Stimulated activated CD8-positive, alpha-beta memory T cell treated with anti-CD3 and anti-CD28 coated beads, Interleukin-15, amount 100 ng/mL, for 1 hour (primary cell): ENCODE results near the gene MFSD2B.
"Not testable (repeated sequence)": the region's sequence is repeated elsewhere in the genome, so short reads cannot be mapped to it uniquely, and the experiment has no call there.

Experiments used
- DNase-seq: peaks from one replicate; pipeline ENCODE4 v3.0.0-alpha.2; 2020; ENCODE audit warnings: low read depth

The MFSD2B gene

GRCh38 chr2:24019729-24020128 lies 9.8 kb downstream of the MFSD2B start:
- no peak for DNase-seq

GRCh38 chr2:24020244-24020643 lies 10.4 kb downstream of the MFSD2B start:
- DNase-seq, result no peak

DNA sequence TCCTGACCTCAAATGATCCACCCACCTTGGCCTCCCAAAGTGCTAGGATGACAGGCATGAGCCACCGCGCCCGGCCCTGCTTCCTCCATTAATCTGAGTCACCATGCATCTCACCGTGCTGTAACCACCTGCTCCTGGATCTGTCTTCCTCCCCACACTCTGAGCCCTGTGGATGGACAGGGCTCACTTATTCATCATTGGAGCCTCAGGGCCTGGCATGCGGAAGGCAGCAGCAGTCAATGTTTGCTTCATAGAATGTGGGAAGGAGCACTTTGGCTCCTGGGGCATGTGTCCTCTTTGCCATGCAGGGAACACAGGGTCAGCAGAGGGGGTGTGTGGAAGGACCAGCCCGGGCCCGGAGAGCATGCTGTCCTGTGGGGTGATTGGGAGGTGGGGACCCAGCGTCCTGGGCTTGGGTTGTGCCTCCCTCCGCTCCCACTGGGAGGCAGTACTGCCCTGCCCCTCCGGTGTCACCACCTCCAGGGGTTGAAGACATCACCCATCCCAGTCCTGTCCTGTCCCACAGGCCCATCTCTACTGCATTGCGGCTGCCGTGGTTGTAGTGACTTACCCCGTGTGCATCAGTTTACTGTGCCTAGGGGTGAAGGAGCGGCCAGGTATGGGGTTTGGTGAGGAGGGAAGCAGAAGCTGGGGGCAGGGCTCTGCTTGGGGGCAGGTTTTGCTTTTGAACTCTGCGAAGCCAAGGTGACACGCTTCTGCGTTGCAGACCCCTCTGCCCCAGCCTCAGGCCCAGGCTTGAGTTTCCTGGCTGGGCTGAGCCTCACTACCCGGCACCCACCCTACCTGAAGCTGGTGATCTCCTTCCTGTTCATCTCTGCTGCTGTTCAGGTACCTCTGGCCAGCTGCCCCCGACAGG lies 11.5 kb downstream of the MFSD2B start:
- no peak for DNase-seq

DNA sequence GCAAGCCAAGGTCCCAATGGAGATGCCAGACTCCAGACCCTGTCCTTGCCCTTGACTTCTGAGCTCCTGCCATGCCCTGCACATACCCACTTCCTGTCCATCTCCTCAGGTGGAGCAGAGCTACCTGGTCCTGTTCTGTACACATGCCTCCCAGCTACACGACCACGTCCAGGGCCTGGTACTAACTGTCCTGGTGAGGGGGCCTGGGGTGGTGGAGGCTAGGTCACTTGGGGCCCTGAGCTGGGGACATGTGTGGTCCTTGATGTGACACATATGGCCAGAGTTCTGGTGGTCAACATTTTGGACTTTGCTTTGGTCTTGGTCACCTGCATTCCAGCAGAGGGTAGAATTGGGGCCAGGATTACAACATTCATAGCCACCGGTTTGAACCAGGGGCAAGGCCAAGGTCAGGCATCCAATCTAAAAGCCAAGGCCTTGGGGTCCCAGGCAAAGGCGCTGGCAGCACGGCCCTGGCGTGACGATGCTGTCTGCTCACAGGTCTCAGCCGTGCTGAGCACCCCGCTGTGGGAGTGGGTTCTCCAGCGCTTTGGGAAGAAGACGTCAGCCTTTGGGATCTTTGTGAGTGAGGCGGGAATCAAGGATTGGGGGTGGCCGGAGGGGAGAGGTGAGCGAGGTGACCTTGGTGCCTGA lies 12.6 kb downstream of the MFSD2B start:
- DNase-seq, result no peak

GRCh38 chr2:24022975-24023575 lies 13.2 kb downstream of the MFSD2B start:
- DNase-seq, result no peak

DNA sequence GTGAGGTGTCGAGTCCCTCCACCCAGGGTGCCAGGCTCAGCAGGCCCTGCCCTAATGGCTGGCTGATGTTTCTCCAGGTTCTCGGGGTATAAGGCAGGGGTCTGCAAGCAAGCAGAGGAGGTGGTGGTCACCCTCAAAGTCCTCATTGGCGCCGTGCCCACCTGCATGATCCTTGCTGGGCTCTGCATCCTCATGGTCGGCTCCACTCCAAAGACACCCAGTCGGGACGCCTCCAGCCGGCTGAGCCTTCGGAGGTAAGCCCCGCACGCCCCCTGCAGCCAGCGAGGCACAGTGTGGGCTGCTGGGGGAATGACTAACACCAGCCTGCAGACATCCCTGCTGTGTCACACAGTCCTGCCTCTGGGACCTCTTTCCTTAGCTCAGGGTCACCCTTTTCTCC lies 14.1 kb downstream of the MFSD2B start:
- DNase-seq, result no peak

GRCh38 chr2:24024996-24025663 lies 15.2 kb downstream of the MFSD2B start:
- no peak for DNase-seq

GRCh38 chr2:24026233-24026632 lies 16.3 kb downstream of the MFSD2B start:
- no peak for DNase-seq

GRCh38 chr2:24038786-24039499 lies 29.1 kb downstream of the MFSD2B start:
- DNase-seq, result no peak

DNA sequence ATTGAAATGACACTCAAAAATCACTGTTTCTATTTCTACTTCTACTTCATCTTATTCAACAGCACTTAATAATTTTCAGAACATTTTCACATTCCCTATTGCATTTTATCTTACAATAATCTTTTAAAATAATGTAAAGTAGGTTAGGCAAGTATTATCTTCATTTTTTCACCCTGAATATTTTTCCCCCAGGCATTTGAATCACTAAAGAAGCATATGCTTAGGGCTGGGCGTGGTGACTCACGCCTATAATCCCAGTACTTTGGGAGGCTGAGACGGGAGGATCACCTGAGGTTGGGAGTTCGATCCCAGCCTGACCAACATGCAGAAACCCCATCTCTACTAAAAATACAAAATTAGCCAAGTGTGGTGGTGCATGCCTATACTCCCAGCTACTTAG lies 30.6 kb downstream of the MFSD2B start:
- DNase-seq, result no peak

- DNase-seq, result not testable (repeated sequence)
These were observed 33.2 kb downstream of the MFSD2B start for GRCh38 chr2:24043133-24043532.

- no peak for DNase-seq
These were observed 35.9 kb downstream of the MFSD2B start for GRCh38 chr2:24045511-24046508.

DNA sequence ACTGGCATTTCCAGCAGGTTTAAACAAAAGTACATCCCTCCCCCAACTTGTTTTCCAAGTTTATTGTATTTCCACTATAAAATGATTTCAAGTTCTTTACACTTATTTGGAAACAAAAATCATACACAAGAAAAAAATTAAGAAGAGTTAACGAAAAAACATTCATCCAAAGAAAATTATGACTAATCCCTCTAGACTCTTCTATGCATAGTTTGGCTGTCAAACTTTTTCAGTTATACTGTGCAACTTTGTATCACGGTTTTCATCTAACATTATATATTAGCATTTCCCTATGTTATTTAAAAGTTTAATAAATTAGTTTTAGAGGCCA lies 36.7 kb downstream of the MFSD2B start:
- no peak for DNase-seq

DNA sequence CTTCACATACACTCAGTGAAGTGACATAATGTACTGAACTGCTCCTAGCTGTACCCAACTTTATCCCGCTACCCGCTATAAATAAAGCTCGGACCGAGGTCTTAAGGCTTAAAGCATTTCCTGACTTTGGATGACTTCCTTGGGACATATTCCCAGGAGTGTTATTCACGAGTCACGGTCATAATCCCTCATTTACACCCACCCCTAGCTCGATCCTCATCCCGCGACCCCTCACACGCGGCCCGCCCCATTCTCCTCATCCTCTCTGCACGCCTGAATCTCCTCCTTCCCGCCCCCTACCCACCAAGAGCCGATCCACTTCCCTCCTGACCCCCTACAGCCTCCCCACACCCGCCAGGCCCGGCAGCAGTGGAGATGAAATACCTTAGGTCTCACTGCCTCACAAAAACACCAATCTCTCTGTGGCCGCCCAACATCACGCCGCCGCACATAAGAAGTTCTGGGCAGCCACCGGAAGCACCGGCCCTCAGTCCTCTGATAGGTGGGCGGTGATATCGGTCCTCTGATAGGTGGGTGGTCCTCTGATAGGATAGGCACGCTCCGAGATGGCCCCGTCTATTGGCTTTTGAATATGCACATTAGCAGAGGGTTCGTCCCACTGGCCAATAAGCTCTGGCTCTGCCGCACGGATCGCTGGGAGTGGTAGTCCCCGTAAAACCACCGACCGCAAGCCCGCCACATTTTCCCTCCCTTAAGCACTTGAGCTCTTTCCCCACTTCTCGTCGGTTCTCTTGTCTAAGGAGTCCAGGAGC lies 37.2 kb downstream of the MFSD2B start, which contains the start of gene WDCP:
Gene WDCP, minus strand, starts transcription at position 462 of the 773 bp plus-strand sequence. CDS start 7,897 bp downstream, outside the sequence.
- DNase-seq, result peak; percentile 89

- DNase-seq, result no peak
These were observed 37.8 kb downstream of the MFSD2B start for GRCh38 chr2:24047703-24048033.

DNA sequence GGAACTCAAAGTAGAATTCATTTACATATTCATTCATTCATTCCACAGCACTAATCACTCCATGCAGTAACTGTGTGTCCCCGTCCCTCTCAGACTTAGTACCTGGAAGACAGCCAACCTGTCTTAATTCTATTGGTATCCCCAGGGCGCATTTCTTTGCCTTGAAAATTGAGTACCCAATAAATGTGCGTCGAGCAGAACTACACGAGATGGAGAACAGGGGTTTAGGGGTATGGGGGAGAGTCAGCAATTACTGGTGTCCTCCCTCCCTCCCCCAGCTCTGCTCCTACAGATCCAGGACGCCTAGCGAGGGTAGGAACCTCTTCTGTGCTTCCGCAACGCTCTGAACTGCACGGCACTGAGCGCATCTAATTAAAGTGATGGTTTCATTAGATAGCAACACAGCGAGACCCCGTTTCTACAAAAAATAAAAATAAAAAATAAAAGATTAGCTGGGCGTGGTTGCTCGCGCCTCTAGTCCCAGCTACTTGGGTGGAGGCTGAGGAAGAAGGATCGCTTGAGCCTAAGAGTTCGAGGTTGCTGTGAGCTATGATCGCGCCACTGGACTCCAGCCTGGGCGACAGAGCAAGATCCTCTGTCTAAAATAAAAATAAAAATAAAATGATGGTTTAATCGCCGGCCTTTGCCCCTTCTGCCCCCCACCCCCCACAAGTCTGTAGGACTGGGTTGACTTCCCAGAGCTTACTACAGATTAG lies 39.0 kb downstream of the MFSD2B start:
- no peak for DNase-seq

- no peak for DNase-seq
These were observed 39.7 kb downstream of the MFSD2B start, which contains the start of gene FKBP1B for GRCh38 chr2:24049485-24050021. Gene FKBP1B, plus strand, starts transcription at chr2:24049741. Its CDS starts 109 bp downstream, at chr2:24049850.

DNA sequence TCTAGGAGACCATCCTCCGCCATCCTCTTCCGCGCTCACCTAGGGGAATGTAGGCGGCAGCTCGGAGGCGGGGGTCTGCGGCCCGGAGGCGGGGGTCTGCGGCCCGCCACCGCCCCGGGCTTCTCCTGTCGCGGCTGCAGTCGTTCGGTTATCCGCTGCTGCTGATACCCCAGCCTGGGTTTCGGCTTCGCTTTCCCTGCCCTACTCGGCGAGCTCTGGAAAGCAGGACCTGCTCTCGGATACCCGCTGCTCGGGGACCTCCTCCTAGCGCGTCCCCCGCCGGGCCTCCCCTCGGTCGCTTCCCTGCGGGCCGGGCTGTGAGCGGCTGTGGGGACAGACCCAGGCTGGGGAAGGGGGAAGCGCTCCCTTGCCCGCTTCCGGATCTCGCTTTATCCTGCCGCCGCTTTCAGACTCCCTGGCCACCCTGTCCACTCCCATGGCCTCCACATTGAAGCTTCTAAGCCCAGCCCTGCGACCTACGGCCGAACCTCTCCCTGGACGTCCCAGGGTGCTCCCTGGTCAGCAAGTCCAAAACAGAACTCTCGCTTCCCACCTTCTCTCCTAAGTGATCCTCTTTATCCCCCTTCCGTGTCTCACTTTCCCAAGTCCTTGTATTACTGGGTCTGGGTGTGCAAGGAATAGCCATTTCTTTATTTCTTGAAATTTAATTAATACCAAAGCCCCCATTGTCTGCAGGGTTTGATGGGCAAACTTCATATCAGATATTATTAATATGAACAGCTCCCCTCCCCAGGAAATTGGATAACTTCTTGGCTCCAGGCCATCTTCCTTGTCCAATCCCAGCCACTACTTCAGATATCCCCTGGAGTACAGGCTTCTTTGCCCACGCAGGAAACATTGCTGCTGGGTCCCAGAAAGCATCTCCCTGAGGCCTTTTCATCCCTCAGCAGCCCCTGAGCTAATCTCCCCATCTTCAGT lies 40.4 kb downstream of the MFSD2B start:
- no peak for DNase-seq
